Measurements from ENCODE around the gene SRD5A3. TPM values are rescaled to one million over a fixed set of nuclear protein-coding genes. Genes with fewer than 3 reads are reported as not detected.
A peak's percentile ranks its signal among the peaks of the same experiment; 100 is the strongest.

The SRD5A3 gene
- 10 to 100 TPM; 13.9 to 20.3 (median 14.4) TPM for total RNA-seq

DNA sequence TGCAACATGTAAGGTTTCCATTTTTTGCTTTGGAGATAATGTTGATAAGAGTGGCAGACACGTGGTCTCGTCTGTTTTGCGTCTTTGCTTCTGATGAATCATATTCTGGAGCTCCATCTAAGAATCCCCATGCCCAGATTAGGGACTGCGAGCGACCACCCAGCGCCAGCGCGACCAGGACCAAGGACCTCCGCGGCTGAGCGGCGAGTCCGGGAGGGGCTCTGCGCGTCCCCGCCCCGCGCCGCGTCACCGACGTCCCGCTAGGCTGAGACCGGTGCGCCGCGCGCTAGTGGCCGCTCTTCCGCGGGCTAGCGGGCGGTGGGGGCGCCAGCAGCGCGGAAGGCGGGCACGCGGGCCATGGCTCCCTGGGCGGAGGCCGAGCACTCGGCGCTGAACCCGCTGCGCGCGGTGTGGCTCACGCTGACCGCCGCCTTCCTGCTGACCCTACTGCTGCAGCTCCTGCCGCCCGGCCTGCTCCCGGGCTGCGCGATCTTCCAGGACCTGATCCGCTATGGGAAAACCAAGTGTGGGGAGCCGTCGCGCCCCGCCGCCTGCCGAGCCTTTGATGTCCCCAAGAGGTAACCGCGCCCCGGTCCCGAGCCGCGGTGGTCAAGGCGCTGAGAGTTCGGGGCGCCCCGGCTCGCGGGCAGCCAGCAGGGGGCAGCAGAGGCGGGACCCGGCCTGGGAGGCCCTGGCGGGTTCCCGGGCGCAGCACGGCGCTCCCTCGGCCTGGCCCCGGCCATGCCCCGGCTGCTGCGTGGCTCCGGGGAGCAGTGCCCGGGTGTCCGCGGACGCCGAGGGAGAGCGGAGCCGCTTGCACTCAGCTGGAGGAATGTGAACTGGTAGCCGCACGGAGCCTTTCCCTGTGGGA lies at the start of gene SRD5A3:
SRD5A3 (plus strand) TSS at position 263 of the 871 bp plus-strand sequence; CDS start at position 358, 95 bp downstream.
- DNase-seq (ENCODE audit: low spot score in 2 of 2): peak; percentile 63 to 84
- no peaks in the 10 kb centered on the region for H3K36me3 ChIP-seq
- no peaks in the 10 kb centered on the region for H3K9me3 ChIP-seq
- intact Hi-C loops (cut with DNase I; ENCODE audit: low total_unique reads): no loop called here
- H3K4me3 ChIP-seq: peak within 1 kb of the TSS; percentile 62 to 89 (median 78)
- peak within 1 kb of the TSS; percentile 90 to 97 for H3K27ac ChIP-seq
- no peaks in the 10 kb centered on the region for H3K27me3 ChIP-seq
- TF ChIP-seq, protein P1, sequence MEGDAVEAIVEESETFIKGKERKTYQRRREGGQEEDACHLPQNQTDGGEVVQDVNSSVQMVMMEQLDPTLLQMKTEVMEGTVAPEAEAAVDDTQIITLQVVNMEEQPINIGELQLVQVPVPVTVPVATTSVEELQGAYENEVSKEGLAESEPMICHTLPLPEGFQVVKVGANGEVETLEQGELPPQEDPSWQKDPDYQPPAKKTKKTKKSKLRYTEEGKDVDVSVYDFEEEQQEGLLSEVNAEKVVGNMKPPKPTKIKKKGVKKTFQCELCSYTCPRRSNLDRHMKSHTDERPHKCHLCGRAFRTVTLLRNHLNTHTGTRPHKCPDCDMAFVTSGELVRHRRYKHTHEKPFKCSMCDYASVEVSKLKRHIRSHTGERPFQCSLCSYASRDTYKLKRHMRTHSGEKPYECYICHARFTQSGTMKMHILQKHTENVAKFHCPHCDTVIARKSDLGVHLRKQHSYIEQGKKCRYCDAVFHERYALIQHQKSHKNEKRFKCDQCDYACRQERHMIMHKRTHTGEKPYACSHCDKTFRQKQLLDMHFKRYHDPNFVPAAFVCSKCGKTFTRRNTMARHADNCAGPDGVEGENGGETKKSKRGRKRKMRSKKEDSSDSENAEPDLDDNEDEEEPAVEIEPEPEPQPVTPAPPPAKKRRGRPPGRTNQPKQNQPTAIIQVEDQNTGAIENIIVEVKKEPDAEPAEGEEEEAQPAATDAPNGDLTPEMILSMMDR (IDR thresholded peaks at IDR 0.05): peak; percentile 67 to 97 (median 77)
- TF ChIP-seq POLR2AphosphoS5 (IDR thresholded peaks at IDR 0.05) (peak; percentile 52 to 55 (median 54)), POLR2A (IDR thresholded peaks at IDR 0.05) (no peak)
- H3K4me1 ChIP-seq: peaks cover 0 to 10% of the 10 kb centered on the region in 2 donors

- H3K4me3 ChIP-seq: no peak overlapping the region
- H3K36me3 ChIP-seq: no peaks in the 10 kb centered on the region
- TF ChIP-seq POLR2A (IDR thresholded peaks at IDR 0.05): no peak
- TF ChIP-seq, protein P1 (IDR thresholded peaks at IDR 0.05): no peak
- TF ChIP-seq POLR2AphosphoS5 (IDR thresholded peaks at IDR 0.05): no peak
- H3K4me1 ChIP-seq: no peaks in the 10 kb centered on the region
- H3K27ac ChIP-seq: no peak overlapping the region
- intact Hi-C loops (cut with DNase I; ENCODE audit: low total_unique reads): loop anchor here (10.0 kb wide), 1 partner anchor 713 kb away; no protein-coding TSS in a partner anchor
- H3K9me3 ChIP-seq: no peaks in the 10 kb centered on the region
- no peaks in the 10 kb centered on the region for H3K27me3 ChIP-seq
- DNase-seq (ENCODE audit: low spot score in 2 of 2): no peak
Observed at GRCh38 chr4:55297346-55297745, 48.7 kb upstream of the SRD5A3 start.

DNA sequence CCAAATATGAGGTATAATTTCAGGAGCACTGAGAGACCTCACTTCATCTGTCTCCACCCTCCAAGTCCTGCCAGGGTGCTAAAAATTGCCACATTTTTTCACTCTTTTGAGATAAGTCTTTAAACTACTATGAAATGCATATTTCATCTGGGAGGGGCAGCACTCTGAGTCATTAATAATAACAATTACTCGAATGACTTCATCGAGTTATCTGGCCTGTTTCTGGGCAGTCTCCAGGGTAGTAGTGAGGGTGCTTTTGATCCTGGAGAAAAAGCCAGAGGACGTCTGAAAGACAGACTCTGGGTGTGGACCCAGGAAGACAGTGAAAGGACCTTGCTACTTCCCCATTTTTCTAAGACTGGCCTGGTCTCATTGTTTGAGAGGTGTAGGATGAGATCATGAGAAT lies 42.3 kb upstream of the SRD5A3 start:
- intact Hi-C loops (cut with DNase I; ENCODE audit: low total_unique reads): no loop called here
- no peak for TF ChIP-seq POLR2AphosphoS5 (IDR thresholded peaks at IDR 0.05)
- TF ChIP-seq, protein P1 (IDR thresholded peaks at IDR 0.05): no peak
- no peak overlapping the region for H3K27ac ChIP-seq
- H3K36me3 ChIP-seq: no peaks in the 10 kb centered on the region
- no peaks in the 10 kb centered on the region for H3K27me3 ChIP-seq
- H3K4me1 ChIP-seq: no peaks in the 10 kb centered on the region
- H3K4me3 ChIP-seq: no peak overlapping the region
- no peaks in the 10 kb centered on the region for H3K9me3 ChIP-seq
- DNase-seq (ENCODE audit: low spot score in 2 of 2): no peak

DNA sequence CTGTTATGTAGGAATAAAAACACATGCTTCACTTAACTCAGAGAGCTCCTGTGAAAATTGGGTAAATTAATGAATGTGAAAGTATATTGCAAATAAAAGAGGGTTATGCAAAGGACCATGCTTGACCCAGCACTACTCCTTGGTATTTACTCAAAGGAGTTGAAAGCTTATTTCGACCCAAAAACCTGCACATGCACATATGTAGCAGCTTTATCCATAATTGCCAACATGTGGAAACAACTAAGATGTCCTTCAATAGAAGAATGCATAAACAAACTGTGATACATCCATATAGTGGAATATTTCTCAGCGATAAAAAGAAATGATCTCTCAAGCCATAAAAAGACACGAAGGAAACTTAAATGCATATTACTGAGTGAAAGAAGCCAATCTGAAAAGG lies 41.7 kb upstream of the SRD5A3 start:
- no peak for TF ChIP-seq POLR2A (IDR thresholded peaks at IDR 0.05)
- TF ChIP-seq, protein P1 (IDR thresholded peaks at IDR 0.05): no peak
- TF ChIP-seq POLR2AphosphoS5 (IDR thresholded peaks at IDR 0.05): no peak
- no peaks in the 10 kb centered on the region for H3K4me1 ChIP-seq

GRCh38 chr4:55308071-55308470 lies 38.0 kb upstream of the SRD5A3 start:
- Histone ChIP-seq H3K27me3 (no peaks in the 10 kb centered on the region), H3K36me3 (no peaks in the 10 kb centered on the region), H3K4me3 (no peak overlapping the region), H3K9me3 (no peaks in the 10 kb centered on the region), H3K27ac (no peak overlapping the region), H3K4me1 (no peaks in the 10 kb centered on the region)
- TF ChIP-seq, protein P1 (IDR thresholded peaks at IDR 0.05): no peak
- TF ChIP-seq POLR2A (IDR thresholded peaks at IDR 0.05) (no peak), POLR2AphosphoS5 (IDR thresholded peaks at IDR 0.05) (no peak)
- intact Hi-C loops (cut with DNase I; ENCODE audit: low total_unique reads): no loop called here
- DNase-seq (ENCODE audit: low spot score in 2 of 2): no peak

More for the DNA sequence above, 41.7 kb upstream of the SRD5A3 start:
- intact Hi-C loops (cut with DNase I; ENCODE audit: low total_unique reads): no loop called here
- Histone ChIP-seq H3K27ac (no peak overlapping the region), H3K36me3 (no peaks in the 10 kb centered on the region), H3K27me3 (no peaks in the 10 kb centered on the region), H3K9me3 (no peaks in the 10 kb centered on the region), H3K4me3 (no peak overlapping the region)
- no peak for DNase-seq (ENCODE audit: low spot score in 2 of 2)
